Nephron (organoid): ENCODE results near the gene PBX1.

ENCODE experiments used
- H3K27ac Mint-ChIP-seq, 3 experiments: 2 replicates each; pipeline ENCODE4 v1.8.0; 2020; ENCODE audit warnings: mixed read lengths in 3 of 3, mild to moderate bottlenecking in 2 of 3, moderate library complexity in 1 of 3
- H3K27me3 Mint-ChIP-seq: 2 replicates; pipeline ENCODE4 v1.8.0; 2021; ENCODE audit warnings: low read depth, mild to moderate bottlenecking, moderate library complexity, mixed read lengths
- H3K36me3 Mint-ChIP-seq: 2 replicates; pipeline ENCODE4 v1.8.0; 2020; ENCODE audit warnings: low read depth, mixed read lengths
- H3K4me1 Mint-ChIP-seq: 2 replicates; pipeline ENCODE4 v1.8.0; 2020; ENCODE audit warnings: mixed read lengths
- H3K4me3 Mint-ChIP-seq, 3 experiments: 2 replicates each; pipeline ENCODE4 v1.8.0; 2020; ENCODE audit warnings: mild to moderate bottlenecking in 3 of 3, mixed read lengths in 3 of 3, moderate library complexity in 2 of 3
- H3K9me3 Mint-ChIP-seq: 2 replicates; pipeline ENCODE4 v1.8.0; 2020; ENCODE audit warnings: mixed read lengths
- CTCF ChIP-seq, 3 experiments: fragments of 200-600 bp; sonication (generic); IDR thresholded peaks; one replicate each; pipeline ENCODE4 v1.5.0; 2021; ENCODE audit warnings: antibody characterized with exemption in 3 of 3; ENCODE audit not compliant: unreplicated experiment in 3 of 3

PBX1 gene

GRCh38 chr1:164706606-164706987, 147.6 kb downstream of the PBX1 start:
- H3K27ac Mint-ChIP-seq, result peak overlapping the region; percentile 71 to 85 (median 84)

DNA sequence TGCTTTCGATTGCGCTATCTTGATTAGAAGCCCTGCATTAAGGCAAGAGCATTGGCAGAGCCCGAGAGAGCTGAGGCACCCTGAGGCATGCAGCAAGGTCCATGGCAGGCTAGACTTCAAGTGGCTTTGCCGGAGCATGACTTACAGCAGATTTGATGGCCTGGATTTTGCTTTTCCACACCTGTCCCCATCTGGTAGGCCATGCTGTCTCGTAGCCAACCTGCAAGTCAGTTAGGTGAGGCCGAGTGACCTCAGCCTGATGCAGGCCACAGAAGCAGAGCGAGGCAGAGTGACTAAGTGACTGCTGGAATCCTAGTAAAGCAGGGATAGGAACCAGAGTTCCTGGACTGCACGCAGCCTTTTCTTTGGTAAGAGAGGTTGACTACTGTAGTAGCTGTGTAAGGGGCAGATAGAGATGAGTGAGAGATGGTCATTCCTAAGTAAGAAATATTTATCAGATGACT, 148.9 kb downstream of the PBX1 start:
- Mint-ChIP-seq H3K4me1 (peaks cover 81% of the 10 kb centered on the region), H3K36me3 (peaks cover 18% of the 10 kb centered on the region), H3K27ac (peak overlapping the region; percentile 71 to 85 (median 84)), H3K27me3 (no peaks in the 10 kb centered on the region), H3K9me3 (no peaks in the 10 kb centered on the region), H3K4me3 (no peak overlapping the region)
- no peak for TF ChIP-seq CTCF (IDR thresholded peaks at IDR 0.05; ENCODE audit: unreplicated experiment in 3 of 3)

More at GRCh38 chr1:164706606-164706987, 147.6 kb downstream of the PBX1 start:
- no peak overlapping the region for H3K4me3 Mint-ChIP-seq
- H3K4me1 Mint-ChIP-seq, result peaks cover 76% of the 10 kb centered on the region
- peaks cover 16% of the 10 kb centered on the region for H3K36me3 Mint-ChIP-seq
- no peaks in the 10 kb centered on the region for H3K9me3 Mint-ChIP-seq
- TF ChIP-seq CTCF (IDR thresholded peaks at IDR 0.05; ENCODE audit: unreplicated experiment in 3 of 3), result no peak
- H3K27me3 Mint-ChIP-seq, result no peaks in the 10 kb centered on the region

DNA sequence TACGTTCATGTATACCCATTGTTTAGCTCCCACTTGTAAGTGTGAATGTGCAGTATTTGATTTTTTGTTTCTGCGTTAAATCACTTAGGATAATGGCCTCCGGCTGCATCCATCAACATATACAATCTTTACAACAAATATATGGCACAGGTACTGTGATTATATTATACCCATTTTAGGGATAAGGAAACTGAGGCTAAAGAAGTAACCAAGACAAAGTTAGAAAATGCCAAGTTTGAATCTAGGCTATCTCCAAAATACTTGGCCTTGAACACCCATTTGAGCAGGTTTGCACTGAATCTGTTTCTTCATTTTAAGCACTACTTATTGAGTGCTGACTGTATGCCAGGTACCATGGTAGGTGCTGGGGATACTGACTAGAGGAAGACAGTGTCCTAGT, 149.6 kb downstream of the PBX1 start:
- Mint-ChIP-seq H3K27ac (peak overlapping the region in 1 of 3 experiments; percentile 84), H3K4me1 (peaks cover 81% of the 10 kb centered on the region), H3K36me3 (peaks cover 18% of the 10 kb centered on the region)

DNA sequence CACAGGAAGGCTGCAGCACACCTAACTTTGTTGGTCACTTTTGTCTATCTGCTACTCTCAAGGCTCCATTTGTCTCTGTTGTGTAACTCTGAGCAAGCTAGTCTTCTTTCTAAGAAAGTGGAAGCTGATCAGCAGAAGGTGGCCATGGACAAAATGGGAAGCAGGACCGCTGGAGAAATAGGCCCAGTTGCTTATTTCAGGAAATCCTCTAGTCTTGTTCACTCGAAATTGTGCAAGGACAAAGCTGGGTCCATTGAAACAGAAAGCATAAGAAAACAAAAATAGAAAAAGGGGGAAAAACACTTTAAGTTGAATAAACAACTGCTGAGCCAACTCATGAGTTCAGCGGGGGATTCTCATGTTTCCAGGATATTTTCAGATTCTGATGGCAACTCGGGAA, 150.1 kb downstream of the PBX1 start:
- Mint-ChIP-seq H3K4me3 (no peak overlapping the region), H3K36me3 (peaks cover 18% of the 10 kb centered on the region), H3K27ac (peak overlapping the region; percentile 34 to 84 (median 75)), H3K4me1 (peaks cover 80% of the 10 kb centered on the region), H3K27me3 (no peaks in the 10 kb centered on the region), H3K9me3 (no peaks in the 10 kb centered on the region)
- no peak for TF ChIP-seq CTCF (IDR thresholded peaks at IDR 0.05; ENCODE audit: unreplicated experiment in 3 of 3)

More for the DNA sequence above, 149.6 kb downstream of the PBX1 start:
- no peak overlapping the region for H3K4me3 Mint-ChIP-seq
- TF ChIP-seq CTCF (IDR thresholded peaks at IDR 0.05; ENCODE audit: unreplicated experiment in 3 of 3), result no peak
- H3K9me3 Mint-ChIP-seq, result no peaks in the 10 kb centered on the region
- H3K27me3 Mint-ChIP-seq, result no peaks in the 10 kb centered on the region

- Mint-ChIP-seq H3K4me1 (peaks cover 78% of the 10 kb centered on the region), H3K4me3 (no peak overlapping the region), H3K27ac (peak overlapping the region; percentile 34 to 84 (median 75)), H3K27me3 (no peaks in the 10 kb centered on the region), H3K9me3 (no peaks in the 10 kb centered on the region), H3K36me3 (peaks cover 18% of the 10 kb centered on the region)
- TF ChIP-seq CTCF (IDR thresholded peaks at IDR 0.05; ENCODE audit: unreplicated experiment in 3 of 3), result no peak
Observed at GRCh38 chr1:164709541-164710278, 150.7 kb downstream of the PBX1 start.
